ENCODE measurements around the gene WFDC1.

DNA sequence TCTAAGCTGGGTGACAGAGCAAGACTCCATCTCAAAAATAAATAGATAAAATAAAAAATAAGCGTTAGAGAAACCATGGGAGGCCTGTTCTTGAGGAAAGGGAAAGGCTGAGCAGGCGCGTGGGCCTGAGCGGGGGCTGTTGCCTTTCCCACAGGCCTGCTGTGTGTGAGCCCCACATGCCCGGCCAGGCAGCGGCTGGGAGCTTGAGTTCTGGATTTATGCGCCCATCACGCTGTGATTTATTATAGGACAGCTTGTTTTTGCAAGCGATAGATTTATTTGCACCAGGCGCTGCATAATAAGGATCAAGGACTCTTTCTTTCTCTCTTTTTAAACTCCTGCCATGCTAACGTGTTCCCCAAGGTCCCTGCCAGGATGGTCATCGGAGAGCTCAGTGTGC lies 14.8 kb upstream of the WFDC1 start:
- TF ChIP-seq, protein P1, sequence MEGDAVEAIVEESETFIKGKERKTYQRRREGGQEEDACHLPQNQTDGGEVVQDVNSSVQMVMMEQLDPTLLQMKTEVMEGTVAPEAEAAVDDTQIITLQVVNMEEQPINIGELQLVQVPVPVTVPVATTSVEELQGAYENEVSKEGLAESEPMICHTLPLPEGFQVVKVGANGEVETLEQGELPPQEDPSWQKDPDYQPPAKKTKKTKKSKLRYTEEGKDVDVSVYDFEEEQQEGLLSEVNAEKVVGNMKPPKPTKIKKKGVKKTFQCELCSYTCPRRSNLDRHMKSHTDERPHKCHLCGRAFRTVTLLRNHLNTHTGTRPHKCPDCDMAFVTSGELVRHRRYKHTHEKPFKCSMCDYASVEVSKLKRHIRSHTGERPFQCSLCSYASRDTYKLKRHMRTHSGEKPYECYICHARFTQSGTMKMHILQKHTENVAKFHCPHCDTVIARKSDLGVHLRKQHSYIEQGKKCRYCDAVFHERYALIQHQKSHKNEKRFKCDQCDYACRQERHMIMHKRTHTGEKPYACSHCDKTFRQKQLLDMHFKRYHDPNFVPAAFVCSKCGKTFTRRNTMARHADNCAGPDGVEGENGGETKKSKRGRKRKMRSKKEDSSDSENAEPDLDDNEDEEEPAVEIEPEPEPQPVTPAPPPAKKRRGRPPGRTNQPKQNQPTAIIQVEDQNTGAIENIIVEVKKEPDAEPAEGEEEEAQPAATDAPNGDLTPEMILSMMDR (IDR thresholded peaks at IDR 0.05) = no peak
- no peak for TF ChIP-seq POLR2AphosphoS5 (IDR thresholded peaks at IDR 0.05; ENCODE audit: insufficient read depth in 1 of 2, low read depth in 1 of 2)

Measured in vagina (tissue), 2 donors.